ENCODE data around the gene PAEP. TPM values are rescaled to one million over a fixed set of nuclear protein-coding genes. Genes with fewer than 3 reads are reported as not detected.
"Not testable (repeated sequence)": the region's sequence is repeated elsewhere in the genome, so short reads cannot be mapped to it uniquely, and the experiment has no call there.

PAEP gene
- not detected in 2 replicates for total RNA-seq

DNA sequence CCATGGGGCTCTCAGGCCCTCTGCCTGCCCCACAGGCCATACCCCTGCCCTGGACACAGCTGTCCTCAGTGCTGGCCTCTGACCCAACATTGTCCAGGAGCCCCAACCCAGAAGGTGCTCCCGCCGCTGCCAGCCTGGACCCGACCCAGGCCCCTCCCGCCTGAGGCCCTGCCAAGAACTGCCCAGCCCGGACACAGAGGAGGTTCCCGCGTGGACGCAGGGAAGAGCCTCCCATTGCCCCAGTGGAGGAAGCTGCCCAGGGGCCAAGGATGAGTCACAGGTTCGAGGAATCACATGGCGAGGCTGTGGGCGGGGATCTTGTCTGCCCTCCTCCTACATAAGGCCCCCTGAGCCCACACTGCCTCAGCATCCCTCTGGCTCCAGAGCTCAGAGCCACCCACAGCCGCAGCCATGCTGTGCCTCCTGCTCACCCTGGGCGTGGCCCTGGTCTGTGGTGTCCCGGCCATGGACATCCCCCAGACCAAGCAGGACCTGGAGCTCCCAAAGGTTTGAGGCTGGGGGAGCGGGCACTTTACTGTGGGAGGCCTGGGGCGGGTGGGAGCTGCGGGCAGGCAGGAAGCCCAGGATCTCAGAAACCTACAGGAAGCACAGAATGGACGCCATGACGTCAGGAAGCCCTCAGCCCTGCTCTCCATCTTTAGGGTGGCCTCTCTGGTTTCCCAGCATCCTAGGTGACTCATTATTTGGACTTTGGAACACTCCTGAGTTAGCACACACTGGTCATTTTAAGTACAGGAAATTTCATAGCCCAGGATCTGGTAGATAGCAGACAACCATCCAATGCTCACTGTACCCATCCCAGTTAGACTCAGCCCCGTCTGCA is at the start of gene PAEP:
Gene PAEP, plus strand, starts transcription at position 366 of the 844 bp plus-strand sequence.
- peak; percentile 3 for DNase-seq

DNA sequence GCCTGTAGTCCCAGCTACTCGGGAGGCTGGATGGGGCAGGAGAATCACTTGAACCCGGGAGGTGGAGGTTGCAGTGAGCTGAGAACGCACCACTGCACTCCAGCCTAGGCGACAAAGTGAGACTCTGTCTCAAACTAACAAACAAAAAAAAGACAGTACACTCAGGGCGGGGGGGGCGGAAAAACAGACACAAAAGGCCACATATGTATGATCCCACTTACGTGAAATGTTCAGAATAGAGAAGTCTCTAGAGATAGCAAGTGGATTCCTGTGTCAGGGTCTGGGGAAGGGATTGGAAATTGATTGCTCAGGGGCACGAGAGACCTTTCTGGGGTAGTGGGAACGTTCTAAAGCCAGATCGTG is 49.3 kb upstream of the PAEP start:
- DNase-seq, result no peak

- DNase-seq, result no peak
Observed at GRCh38 chr9:135512904-135513303, 48.7 kb upstream of the PAEP start.

GRCh38 chr9:135513351-135513846 is 48.2 kb upstream of the PAEP start:
- no peak for DNase-seq

DNA sequence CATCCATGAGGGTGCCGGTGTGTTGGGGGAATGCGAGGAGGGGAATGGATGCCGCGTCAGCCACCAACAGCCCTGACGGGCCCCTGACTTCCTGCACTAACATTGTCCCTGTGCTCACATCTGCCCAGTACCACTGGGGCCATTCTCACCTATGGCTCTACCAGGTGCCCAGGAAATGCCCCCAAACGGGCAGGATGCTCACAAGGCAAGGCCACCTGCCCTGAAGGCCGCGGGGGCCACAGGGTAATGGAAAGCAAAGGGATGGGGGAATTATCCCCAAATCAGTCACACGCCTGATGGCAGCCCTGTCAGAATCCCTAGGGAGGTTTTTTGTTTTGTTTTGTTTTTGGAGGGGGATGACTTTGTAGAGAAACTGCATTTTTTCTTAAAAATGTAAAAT is 47.6 kb upstream of the PAEP start:
- not testable (repeated sequence) for DNase-seq

GRCh38 chr9:135514342-135515082 is 47.0 kb upstream of the PAEP start:
- DNase-seq, result no peak

GRCh38 chr9:135515083-135515951 is 46.2 kb upstream of the PAEP start:
- no peak for DNase-seq

- DNase-seq, result peak; percentile 87
Observed at GRCh38 chr9:135516132-135516860, 45.3 kb upstream of the PAEP start.

- DNase-seq, result no peak
Observed at GRCh38 chr9:135517407-135517822, 44.1 kb upstream of the PAEP start.

DNA sequence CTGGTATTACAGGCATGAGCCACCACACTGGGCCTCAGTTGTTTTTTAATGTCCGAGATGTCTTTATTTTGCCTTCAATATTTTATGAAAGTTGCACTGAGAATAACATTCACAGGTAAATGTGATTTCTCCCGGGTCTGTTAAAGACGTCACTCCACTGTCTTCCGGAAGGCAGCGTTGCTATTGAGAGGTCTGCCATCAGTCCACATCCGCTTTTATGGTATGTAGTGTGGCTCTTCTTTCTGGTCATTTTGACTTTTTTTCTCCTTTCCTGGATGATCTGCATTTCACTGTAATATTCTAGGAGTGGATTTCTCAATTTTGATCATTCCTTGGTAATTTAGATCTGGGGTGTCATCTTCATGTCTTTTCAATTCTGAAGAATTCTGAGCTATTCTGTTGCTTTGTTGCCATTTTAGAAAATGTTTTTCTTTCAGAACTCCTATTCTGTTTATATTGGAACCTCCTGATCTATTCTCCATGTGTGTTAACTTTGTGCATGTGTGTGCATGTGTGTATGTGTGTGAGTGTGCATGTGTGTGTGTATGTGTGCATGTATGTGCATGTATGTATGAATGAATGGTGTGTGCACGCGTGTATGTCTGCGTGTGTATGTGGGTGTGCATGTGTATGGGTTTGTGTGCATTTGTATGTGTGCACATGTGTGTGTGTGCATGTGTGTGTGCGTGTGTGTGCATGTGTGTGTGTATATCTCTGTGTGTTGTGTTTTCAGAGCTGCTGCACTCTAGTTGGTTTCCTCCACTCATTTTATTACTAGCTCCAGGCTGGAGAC is 42.2 kb upstream of the PAEP start:
- no peak for DNase-seq

GRCh38 chr9:135520916-135521607 is 40.5 kb upstream of the PAEP start, which contains the start of gene LCN1:
Gene LCN1, plus strand, starts transcription at chr9:135521440. Its CDS starts 58 bp downstream, at chr9:135521498.
- no peak for DNase-seq

DNA sequence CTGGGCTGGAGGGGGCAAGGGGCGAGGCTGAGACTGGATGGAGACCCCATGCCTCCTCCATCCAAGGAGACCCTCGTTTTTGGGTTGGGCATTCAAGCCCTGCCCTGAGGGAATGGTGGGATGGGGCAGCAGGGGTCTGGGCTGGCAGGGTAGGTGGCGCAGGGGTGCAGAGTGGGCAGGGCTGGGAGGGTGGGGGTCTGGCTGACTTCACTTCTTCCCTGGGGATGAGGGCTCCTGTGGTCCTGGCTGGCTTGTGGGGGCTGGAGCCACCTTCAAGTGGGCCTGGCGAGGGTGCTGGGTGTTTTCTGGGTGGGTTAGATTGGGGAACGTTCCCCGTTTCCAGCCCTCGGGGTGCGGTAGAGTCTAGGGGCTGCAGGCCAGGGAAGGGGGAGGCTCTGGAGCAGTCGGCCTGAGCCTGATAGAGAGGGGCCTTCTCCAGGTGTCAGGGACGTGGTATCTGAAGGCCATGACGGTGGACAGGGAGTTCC is 39.9 kb upstream of the PAEP start:
- DNase-seq, result no peak

- no peak for DNase-seq
Observed at GRCh38 chr9:135522137-135522877, 39.2 kb upstream of the PAEP start.

DNA sequence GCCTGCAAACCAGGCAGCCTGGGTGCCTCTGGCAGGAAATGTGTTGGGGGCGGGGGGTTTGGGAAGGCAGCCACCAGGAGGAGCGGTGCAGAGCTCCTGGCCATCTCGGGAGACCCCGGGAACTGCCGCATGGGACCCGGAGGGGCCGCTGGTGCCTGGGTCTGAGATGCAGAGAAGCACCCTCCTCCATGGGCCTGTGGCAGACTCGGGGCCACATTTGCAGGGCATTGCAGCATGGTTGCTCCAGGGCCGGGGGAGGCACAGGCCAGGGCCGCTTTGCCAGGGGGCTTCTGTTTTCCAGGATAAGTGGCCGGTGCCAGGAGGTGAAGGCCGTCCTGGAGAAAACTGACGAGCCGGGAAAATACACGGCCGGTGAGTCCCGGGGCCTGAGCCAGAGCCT is 38.6 kb upstream of the PAEP start:
- no peak for DNase-seq

DNA sequence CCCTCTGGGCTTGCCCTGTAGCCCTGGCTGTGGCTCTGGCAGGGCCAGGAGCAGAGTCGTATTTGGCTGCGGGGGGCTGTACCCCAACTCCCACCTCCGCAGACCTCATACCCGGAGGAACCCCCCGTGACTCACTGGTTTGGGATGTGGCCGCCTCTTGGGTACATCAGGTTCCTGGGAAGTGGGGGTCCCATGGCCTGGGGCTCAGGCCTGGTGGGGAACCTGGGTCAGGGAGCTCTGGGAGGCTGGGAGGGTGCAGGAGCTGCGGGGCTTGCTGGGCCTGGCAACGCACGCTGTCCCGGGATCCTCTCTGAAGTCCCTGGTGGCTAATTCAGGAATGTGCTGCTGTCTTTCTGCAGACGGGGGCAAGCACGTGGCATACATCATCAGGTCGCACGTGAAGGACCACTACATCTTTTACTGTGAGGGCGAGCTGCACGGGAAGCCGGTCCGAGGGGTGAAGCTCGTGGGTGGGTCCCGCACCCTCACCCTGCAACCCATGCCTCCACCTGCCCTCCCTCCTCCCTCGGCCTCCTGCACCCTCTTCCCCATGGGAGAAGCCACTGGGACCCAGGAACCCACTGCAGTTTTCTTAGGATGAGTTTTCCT is 37.9 kb upstream of the PAEP start:
- no peak for DNase-seq

DNA sequence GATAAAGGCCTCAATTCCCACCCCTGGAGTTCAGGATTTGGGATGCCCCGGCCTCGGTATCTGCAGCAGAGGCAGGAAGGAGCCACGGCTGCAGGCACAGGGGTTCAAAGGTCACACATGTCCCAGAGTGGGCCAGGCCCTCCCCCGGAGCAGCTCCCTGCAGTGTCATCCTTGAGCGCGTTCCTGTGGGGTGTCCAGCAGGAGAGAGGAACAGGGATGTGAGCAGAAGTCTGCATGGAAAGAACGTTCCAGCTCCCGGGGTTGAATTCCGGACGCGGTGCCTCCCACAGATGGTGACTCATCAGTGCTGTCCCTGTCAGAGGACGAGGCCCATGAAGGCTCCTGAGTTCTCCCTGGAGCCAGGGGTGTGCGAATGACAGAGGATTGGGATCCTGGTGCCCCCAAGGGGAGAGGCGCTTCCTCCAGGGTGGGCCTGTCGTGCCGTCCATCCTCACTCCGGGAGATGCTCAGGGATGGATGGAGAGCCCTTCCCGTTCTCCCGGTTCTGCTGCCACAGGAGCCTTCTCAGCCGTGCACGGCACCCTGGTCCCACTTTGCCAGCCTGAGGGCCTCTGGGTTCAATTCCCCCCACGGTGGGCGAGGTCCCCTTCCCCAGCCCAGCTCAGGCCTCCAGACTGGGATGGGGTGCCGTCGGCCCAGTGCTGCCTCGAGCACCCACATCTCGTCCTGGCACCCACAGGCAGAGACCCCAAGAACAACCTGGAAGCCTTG is 37.3 kb upstream of the PAEP start:
- no peak for DNase-seq

DNA sequence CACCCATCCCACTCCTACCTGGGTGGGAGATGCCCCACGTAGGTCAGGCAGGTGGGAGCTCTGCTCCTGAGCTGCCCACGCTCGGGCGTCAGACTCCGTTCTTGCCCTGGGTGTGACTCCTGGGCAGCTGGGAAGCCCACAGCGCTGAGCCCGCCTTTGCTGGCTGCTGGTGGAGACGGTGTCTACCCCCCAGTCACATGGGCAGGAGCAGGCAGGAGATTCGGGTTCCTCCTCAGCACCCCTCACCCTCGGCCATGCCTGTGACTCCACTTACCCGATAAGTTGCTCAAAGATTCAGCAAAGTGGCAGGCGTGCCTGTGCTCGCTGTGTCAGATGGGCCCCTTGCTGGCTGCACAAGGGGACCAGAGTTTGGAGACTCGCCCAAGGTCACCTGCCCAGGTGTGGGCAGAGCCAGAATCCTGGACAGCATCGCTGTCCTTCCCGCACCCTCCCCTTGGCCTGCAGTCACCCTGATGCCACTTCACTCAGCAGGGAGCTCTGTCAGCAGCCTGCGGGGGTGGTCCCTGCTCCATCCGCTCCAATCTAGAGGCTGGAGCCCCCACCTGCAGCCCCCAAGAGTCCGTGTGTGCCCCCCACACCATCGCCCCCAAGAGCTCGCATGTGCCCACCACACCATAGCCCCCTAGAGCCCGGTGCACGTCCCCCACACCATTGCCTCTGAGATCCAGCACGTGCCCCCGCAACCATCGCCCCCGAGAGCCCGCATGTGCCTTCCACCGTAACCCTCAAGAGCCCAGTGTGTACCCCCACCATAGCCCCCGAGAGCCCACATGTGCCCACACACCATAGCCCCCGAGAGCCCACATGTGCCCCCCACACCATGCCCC is 36.1 kb upstream of the PAEP start:
- DNase-seq, result no peak

Data from dermis blood vessel endothelial cell (primary cell).